Tibial nerve (tissue), 4 donors: ENCODE results near the gene CBL. TPM values are rescaled to one million over a fixed set of nuclear protein-coding genes. Genes with fewer than 3 reads are reported as not detected.

ENCODE experiments used
- DNase-seq, 2 donors: peaks; one replicate each; pipeline ENCODE4 v3.0.0-alpha.2; 2019; ENCODE audit warnings: low spot score in 2 of 2
- H3K27ac ChIP-seq, 4 donors: fragments of 200-600 bp; sonication (generic) in 3 of 4; one replicate each; pipeline ENCODE4 v1.5.1; 2017 to 2019; ENCODE audit warnings: mild to moderate bottlenecking in 1 of 4
- H3K27me3 ChIP-seq, 2 donors: fragments of 200-600 bp; sonication (generic) in 1 of 2; one replicate each; pipeline versions ENCODE4 v1.5.1 to v1.6.0; 2017 to 2019
- H3K36me3 ChIP-seq, 3 donors: fragments of 200-600 bp; sonication (generic); one replicate each; pipeline ENCODE4 v1.5.1; 2018 to 2019
- H3K4me1 ChIP-seq, 4 donors: fragments of 200-600 bp; sonication (generic) in 3 of 4; one replicate each; pipeline ENCODE4 v1.5.1; 2017 to 2019
- H3K4me3 ChIP-seq, 4 donors: fragments of 200-600 bp; sonication (generic) in 3 of 4; one replicate each; pipeline ENCODE4 v1.5.1; 2017 to 2019; ENCODE audit warnings: mild to moderate bottlenecking in 1 of 4, moderate library complexity in 1 of 4
- H3K9me3 ChIP-seq, 4 donors: fragments of 200-600 bp; sonication (generic) in 3 of 4; one replicate each; pipeline ENCODE4 v1.5.1; 2017 to 2019
- EP300 ChIP-seq, 2 donors: sonication (generic); formaldehyde crosslinking; IDR thresholded peaks; one replicate each; pipeline ENCODE4 v1.6.1; 2017; ENCODE audit warnings: antibody characterized with exemption in 2 of 2, mild to moderate bottlenecking in 1 of 2
- POLR2A ChIP-seq, 2 donors: fragments of 450-650 bp; IDR thresholded peaks; one replicate each; pipeline ENCODE4 v1.6.1; 2017; ENCODE audit warnings: antibody characterized with exemption in 2 of 2, mild to moderate bottlenecking in 2 of 2, moderate library complexity in 2 of 2
- WGBS, 2 donors: methylation state at CpG; one replicate each; pipeline ENCODE4 v1.1.5; 2018; 5-methylcytosine and 5-hydroxymethylcytosine counted together
- total RNA-seq, 4 donors: library from RNA; depleted of rRNA; stranded (reverse); fragments of >200 nt; gene quantifications; one replicate each; pipeline ENCODE4 v1.1.0, GENCODE V29; 2016
- TF ChIP-seq, protein P1 (sequence below), 5 experiments: fragments of 200-600 bp in 3 of 5; fragments of 450-650 bp in 2 of 5; sonication (generic) in 3 of 5; IDR thresholded peaks; one replicate each; pipeline ENCODE4 v1.5.1; 2016 to 2019; ENCODE audit warnings: antibody characterized with exemption in 5 of 5, mild to moderate bottlenecking in 3 of 5, moderate library complexity in 2 of 5

The CBL gene
- total RNA-seq, 4 donors from 2014 or later, result 14.2 to 19.2 (median 16.0) TPM

DNA sequence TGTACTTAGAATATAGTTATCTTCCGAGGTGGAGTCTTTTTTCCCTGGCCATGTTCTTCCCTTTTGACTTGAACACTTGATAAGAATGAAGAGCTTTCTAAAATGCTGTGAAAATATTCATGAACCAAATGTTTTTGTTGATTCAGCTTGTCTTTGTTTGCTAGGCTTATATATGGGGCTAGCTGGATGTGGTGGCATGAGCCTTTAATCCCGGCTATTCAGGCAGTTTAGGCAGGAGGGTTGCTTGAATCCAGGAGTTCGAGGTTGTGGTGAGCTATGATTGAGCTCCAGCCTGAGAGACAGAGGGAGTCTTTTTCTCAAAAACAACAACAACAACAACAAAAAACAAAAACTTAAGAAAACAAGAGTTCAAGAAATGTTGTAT is 23.1 kb downstream of the CBL start:
- peaks cover 0 to 18% (median 0%) of the 10 kb centered on the region in 3 donors for H3K36me3 ChIP-seq
- no peak for TF ChIP-seq POLR2A (IDR thresholded peaks at IDR 0.05)
- TF ChIP-seq, protein P1, sequence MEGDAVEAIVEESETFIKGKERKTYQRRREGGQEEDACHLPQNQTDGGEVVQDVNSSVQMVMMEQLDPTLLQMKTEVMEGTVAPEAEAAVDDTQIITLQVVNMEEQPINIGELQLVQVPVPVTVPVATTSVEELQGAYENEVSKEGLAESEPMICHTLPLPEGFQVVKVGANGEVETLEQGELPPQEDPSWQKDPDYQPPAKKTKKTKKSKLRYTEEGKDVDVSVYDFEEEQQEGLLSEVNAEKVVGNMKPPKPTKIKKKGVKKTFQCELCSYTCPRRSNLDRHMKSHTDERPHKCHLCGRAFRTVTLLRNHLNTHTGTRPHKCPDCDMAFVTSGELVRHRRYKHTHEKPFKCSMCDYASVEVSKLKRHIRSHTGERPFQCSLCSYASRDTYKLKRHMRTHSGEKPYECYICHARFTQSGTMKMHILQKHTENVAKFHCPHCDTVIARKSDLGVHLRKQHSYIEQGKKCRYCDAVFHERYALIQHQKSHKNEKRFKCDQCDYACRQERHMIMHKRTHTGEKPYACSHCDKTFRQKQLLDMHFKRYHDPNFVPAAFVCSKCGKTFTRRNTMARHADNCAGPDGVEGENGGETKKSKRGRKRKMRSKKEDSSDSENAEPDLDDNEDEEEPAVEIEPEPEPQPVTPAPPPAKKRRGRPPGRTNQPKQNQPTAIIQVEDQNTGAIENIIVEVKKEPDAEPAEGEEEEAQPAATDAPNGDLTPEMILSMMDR (IDR thresholded peaks at IDR 0.05), result no peak
- no peak for TF ChIP-seq EP300 (IDR thresholded peaks at IDR 0.05)
- no peak for DNase-seq
- peaks cover 0 to 2% (median 0%) of the 10 kb centered on the region in 4 donors for H3K4me1 ChIP-seq
- 64 to 76% methylated on average over 3 of the region's 3 CpGs for WGBS, 2 donors
- no peak overlapping the region for H3K4me3 ChIP-seq
- no peaks in the 10 kb centered on the region for H3K9me3 ChIP-seq
- no peaks in the 10 kb centered on the region for H3K27me3 ChIP-seq
- no peak overlapping the region for H3K27ac ChIP-seq

DNA sequence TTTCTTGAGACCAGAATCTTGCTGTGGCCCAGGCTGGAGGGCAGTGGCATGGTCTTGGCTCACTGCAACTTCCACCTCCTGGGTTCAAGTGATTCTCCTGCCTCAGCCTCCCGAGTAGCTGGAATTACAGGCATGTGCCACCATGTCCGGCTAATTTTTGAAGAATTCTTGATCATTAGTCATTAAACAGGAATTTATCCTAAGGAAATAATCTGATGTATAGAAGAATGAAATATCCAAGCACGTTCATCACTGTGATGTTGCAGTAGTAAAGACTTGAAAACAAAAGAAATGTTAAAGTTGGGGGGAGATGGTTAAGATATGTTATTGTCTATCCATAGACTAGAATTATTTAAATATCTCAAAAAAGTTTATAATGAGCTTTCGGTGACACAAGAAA is 23.6 kb downstream of the CBL start:
- Histone ChIP-seq H3K4me1 (no peaks in the 10 kb centered on the region), H3K27ac (no peak overlapping the region), H3K9me3 (no peaks in the 10 kb centered on the region), H3K36me3 (peaks cover 0 to 21% (median 0%) of the 10 kb centered on the region in 3 donors), H3K27me3 (no peaks in the 10 kb centered on the region), H3K4me3 (no peak overlapping the region)
- TF ChIP-seq, protein P1 (IDR thresholded peaks at IDR 0.05), result no peak
- TF ChIP-seq EP300 (IDR thresholded peaks at IDR 0.05), result no peak
- TF ChIP-seq POLR2A (IDR thresholded peaks at IDR 0.05), result no peak
- 73% methylated on average over 4 of the region's 4 CpGs for WGBS, 2 donors
- DNase-seq, result no peak

DNA sequence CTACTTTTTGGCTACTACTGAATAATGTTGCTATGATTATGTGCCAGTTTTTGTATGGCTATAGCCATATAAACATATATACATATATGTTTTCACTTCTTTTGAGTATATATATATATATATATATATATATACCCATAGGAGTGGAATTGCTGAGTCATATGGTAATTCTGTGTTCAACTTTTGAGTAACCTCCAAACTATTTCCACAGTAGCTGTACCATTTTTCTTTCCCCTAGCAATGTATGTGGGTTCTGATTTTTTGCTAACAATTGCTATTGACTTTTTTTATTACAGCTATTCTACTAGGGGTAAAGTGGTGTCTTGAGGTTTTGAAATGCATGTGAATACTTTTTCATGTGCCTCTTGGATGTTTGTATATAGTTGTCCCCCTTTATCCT is 30.4 kb downstream of the CBL start:
- Histone ChIP-seq H3K36me3 (peaks cover 0 to 30% (median 0%) of the 10 kb centered on the region in 3 donors), H3K27ac (no peak overlapping the region), H3K4me3 (no peak overlapping the region), H3K4me1 (no peaks in the 10 kb centered on the region), H3K27me3 (no peaks in the 10 kb centered on the region), H3K9me3 (no peaks in the 10 kb centered on the region)
- DNase-seq, result no peak
- TF ChIP-seq POLR2A (IDR thresholded peaks at IDR 0.05), result no peak
- TF ChIP-seq, protein P1 (IDR thresholded peaks at IDR 0.05), result no peak
- no peak for TF ChIP-seq EP300 (IDR thresholded peaks at IDR 0.05)

DNA sequence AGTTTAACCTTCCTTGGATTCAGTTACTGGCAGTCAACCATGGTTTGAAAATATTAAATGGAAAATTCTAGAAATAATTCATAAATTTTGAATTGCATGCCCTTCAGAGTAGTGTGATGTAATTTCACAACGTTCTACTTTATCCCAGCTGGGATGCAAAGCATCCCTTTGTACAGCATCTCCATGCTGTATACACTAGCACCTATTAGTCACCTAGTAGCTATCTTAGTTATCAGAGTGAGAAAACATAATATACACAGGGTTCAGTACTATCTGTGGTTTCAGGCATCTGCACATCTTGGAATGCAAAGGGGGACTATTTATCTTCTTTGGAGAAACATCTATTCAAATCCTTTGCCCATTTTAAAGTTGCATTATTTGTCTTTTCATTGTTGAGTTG is 30.8 kb downstream of the CBL start:
- H3K36me3 ChIP-seq, result peaks cover 0 to 30% (median 0%) of the 10 kb centered on the region in 3 donors
- H3K27ac ChIP-seq, result no peak overlapping the region
- 49 to 50% methylated on average over 1 of the region's 1 CpG for WGBS, 2 donors
- H3K9me3 ChIP-seq, result no peaks in the 10 kb centered on the region
- H3K27me3 ChIP-seq, result no peaks in the 10 kb centered on the region
- H3K4me3 ChIP-seq, result no peak overlapping the region
- no peak for TF ChIP-seq EP300 (IDR thresholded peaks at IDR 0.05)
- TF ChIP-seq, protein P1 (IDR thresholded peaks at IDR 0.05), result no peak
- TF ChIP-seq POLR2A (IDR thresholded peaks at IDR 0.05), result no peak
- DNase-seq, result no peak
- no peaks in the 10 kb centered on the region for H3K4me1 ChIP-seq

DNA sequence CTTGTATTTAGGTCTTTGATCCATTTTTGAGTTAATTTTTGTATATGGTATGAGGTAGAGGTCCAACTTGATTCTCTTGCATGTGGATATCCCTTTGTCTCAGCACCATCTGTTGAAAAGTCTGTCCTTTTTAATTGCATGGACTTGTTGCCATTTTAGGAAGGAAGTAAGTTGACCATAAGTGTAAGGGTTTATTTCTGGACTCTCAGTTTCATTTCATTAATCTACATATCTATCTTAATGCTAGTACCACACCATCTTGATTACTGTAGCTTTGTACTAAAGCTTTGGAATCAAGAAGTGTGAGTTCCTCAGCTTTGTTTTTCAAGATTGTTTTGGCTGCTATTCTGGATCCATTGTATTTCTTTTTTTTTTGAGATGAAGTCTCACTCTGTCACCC is 31.4 kb downstream of the CBL start:
- no peak overlapping the region for H3K27ac ChIP-seq

More for the DNA sequence above, 31.4 kb downstream of the CBL start:
- H3K4me3 ChIP-seq, result no peak overlapping the region
- no peaks in the 10 kb centered on the region for H3K27me3 ChIP-seq
- H3K9me3 ChIP-seq, result no peaks in the 10 kb centered on the region
- TF ChIP-seq, protein P1 (IDR thresholded peaks at IDR 0.05), result no peak
- no peak for DNase-seq
- H3K36me3 ChIP-seq, result peaks cover 0 to 29% (median 0%) of the 10 kb centered on the region in 3 donors
- H3K4me1 ChIP-seq, result no peaks in the 10 kb centered on the region
